CD4-positive, alpha-beta T cell treated with Interleukin-15 for 4 hours (primary cell): ENCODE results near the gene JPH4.
"Not testable (repeated sequence)": the region's sequence is repeated elsewhere in the genome, so short reads cannot be mapped to it uniquely, and the experiment has no call there.

ENCODE experiments used
- DNase-seq: peaks from one replicate; pipeline ENCODE4 v3.0.0-alpha.2; 2020; ENCODE audit warnings: low spot score

Gene JPH4

DNA sequence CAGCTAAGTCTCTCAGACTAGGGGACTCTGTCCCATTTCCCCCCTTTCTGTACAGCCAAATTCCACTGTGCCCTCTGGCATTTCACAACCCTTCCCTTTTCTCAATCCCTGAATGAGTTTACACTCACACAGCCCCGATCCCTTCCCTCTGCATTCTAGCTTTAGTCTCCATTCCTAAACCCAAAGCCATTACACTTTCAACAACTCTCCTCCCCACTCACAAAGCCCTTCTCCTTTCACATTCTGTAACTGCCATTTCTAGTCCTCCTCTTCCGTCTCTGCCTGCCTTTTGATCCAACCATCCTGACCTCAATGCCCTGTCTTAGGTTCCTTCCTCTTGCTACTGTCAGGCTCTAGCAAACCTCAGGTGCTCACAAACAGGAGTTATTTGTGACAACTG is 30.7 kb downstream of the JPH4 start:
- no peak for DNase-seq

DNA sequence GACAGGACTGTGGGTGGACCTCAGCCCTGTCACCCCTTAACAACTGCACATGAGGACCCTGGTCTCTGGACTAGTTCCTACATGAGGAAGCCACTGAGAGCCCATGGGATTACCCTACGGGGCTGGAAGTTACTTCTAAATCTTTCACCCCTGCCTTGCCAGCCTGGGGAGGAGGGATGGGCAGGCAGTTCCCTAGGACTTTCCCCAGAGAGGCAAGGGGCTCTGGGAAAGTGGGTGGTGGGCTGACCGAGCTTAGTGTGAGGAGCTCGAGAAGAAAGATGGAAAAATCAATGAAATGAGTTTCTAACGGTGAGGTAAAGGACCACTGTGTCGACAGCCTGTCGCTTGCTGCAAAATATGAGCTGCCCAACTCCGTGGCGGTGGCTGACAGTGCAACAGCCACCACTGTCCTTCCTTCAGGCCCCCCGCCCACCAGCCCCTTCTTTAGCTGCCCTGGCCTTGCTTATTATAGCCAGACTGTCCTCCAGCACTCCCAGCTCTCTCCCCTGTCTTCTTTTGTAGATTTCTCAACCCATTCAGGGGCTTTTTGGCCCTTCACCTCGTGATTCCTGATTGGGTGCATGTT is 32.0 kb downstream of the JPH4 start:
- no peak for DNase-seq

DNA sequence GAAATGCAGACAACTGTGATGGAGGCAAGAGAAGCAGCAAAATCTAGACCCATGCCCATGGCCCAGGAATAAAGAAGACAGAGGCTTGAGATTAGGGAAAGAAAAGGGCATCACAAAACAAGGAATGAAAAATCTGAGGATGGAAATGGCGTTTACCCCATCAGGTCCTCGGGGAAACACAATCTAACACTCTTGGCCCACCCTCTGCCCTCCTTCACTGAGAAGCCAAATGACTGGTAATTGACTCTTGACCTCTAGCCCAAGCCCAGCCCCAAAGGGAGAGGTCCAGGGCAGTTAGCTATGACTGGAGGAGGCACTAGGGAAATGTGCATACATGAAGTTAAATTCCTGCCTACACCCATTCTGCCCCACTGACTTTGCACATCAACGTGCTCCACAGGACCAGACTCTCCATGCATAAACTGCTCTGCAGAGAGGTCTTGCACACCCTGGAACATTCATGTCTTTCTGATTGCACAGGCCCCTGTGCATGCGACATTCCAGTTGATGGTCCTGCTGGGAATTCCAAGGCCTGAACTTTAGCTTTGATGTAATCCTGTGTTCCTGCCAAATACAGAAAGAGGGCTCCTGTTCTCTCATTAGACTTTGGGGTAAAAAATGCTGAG is 32.7 kb downstream of the JPH4 start:
- no peak for DNase-seq

DNA sequence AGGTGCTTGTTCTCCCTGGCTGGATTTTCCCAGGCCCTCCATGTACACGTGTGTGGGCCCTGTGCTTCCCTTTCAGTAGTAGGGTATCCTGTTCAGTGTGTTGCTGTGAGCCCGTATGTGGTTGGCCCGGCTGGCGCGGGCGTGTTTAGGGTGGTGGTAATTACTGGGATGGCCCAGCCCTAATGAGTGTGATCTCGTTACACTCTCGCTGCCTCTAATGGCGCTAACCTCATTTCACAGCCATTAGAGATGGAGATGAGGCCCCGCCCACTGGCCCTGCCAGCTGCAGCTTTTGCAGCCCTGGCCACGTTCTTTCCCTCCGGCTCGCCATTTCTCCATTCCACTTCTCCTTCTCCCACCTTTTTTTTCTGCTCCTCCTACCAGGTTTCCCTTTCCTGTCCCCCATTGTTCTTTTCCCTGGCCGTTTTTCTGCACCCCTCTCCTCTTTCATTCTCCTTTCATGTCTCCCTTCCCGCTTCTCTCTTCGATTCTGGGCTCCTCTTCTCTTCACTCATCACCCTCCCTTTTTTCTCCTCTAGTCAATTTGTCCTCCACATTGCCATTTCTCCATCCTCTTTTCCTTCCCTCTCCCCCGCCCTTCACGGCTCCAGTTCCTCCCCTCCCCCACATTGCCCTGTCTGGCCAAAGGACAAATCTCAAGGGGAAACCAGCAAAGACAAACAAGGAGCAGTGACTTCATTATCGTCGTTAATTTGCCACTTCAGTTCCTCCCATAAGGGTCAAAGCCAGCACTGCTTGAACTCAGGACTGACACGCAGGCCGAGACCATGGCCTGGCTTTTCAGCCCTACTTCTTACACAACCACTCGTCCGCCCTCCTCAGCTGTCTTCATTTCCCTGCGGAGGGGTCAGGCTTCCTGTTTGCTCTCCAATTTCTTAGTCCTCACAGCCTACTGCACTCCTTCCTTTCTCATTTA is 33.8 kb downstream of the JPH4 start:
- DNase-seq = no peak

DNA sequence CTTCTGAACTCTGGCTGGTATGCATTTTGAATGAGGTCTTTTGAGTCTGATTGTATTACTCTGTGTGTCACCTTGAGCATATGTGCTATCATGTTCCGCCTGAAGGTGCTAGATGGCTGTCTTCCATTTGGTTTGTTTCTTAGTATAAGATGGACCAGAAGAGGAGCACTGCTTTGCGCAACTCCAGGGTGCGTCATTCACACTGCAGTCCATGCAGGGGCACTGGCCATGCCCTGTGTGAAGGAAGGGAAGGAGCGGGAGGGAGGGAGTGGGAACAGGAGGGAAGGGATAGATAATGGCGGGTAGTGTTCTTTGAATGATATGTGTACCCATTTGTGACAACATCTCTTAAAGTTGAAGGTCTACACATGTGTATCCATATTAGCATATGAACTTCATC is 35.2 kb downstream of the JPH4 start:
- DNase-seq = no peak

DNA sequence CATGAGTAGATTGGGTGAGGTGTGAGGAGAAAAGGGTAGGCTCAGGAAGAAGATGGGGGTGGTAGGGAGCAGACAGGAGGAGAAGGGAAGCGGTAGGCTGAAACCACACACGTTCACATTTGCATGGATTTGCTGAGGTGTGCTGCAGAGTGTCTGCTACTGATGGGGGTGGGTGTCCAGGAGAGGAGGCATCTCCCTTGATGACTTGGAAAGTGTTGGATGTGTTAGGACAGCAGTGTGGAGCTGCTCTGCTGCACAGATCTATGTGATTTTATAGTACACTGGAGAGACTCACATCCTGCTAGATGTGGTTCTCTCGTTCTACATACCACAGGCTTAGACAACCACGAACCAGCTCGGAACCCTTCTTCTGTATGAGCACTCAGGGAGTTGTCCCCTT is 36.3 kb downstream of the JPH4 start:
- DNase-seq = no peak

DNA sequence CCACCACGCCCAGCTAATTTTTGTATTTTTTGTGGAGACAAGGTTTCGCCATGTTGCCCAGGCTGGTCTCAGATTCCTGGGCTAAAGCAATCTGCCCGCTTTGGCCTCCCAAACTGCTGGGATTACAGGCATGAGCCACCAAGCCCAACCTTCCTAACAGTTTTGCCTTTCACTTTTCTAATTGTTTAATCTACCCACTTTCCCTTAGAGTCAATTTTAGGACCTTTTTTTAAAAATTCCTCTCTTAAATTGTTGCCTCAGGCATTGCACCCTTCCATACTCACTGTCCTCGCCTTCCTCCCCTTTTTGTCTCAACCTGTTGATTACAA is 38.5 kb downstream of the JPH4 start:
- DNase-seq = no peak

DNA sequence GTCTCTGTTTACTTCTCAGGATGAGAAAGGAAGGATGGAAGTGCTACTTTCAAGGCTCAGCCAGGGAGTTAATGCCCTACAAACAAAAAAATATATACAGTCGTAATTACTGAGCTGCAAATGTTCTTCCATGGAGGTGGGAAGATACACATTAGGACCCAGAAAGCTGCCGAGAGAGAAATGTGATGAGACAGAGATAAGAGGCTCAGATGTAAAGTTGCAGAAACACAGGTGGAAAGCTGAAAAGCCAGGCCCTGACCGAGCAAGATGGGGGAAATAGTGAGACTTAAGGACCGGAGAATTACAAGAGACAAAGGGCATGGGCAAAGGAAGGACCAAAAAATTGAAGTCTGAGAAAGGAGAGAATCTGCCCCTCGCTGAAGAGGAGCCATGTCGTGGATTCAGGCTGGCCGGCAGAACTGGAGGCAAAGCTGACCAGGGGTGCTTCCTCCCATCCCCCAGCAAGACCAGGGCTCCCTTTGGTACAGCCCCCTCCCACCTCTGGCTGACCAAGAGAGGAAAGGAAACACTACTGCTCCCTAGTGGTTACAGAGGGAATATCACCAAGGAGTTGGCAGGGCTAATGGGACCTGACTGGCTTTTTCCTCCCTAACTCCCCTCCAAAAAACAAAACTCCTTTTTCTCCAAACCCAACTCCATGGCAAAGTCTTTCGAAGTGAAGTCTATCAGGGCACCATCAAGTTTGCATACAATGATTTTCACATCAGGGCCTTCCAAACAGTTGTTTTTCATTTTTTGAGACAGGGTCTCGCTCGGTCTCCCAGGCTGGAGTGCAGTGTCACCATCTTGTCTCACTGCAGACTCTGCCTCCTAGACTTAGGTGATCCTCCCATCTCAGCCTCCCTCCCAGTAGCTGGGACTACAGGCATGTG is 39.1 kb downstream of the JPH4 start:
- DNase-seq = peak; percentile 54

DNA sequence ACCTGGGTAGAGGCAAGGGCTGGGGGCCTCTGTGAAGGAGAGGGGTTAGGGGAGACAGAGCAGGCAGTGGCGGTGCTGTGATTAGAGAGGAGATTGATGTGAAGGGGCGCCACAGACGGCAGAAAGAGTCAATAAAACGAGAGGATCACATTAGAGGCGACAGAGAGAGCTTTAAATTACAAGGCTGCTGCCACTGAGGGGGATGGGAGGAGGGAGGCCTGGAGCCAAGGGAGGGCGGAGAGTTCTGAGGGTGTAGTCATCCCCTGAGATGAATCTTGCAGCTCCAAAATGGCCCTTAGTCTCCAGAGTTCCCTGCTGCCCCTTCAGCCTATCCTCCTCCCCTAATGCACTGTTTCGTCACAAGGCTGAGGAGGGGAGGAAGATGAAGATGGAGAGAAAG is 39.8 kb downstream of the JPH4 start:
- no peak for DNase-seq

DNA sequence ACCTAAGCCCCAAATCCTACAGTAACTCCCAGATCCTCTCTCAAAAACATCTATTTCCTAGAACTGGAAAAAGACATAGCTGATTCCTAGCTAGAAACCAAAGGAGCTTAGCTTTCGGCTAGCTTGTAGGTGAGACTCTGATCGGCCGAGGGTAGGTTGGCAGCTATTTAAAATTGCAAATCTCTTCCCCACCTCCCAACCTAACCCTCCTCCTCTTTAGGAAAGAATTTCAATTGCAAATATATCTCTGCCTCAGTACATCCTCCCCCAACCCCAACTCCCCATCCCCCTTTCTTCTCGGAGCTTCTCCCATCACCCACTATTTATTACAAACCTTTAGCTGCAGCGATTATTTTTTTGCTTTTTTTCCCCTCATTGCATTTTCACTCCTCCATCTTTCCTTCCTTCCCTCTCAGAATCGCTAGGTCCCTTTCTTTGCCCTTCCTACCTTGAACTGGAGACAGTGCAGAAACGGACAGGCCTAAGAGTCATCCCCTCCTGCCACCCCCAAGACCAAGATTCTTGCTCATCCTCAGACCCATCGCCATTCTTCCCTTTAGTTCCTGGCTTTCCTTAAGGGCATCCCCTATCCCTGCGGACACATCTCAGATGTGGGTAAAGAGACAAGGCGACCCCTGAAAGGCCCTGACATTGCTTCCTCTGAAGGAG is 40.4 kb downstream of the JPH4 start:
- no peak for DNase-seq

DNA sequence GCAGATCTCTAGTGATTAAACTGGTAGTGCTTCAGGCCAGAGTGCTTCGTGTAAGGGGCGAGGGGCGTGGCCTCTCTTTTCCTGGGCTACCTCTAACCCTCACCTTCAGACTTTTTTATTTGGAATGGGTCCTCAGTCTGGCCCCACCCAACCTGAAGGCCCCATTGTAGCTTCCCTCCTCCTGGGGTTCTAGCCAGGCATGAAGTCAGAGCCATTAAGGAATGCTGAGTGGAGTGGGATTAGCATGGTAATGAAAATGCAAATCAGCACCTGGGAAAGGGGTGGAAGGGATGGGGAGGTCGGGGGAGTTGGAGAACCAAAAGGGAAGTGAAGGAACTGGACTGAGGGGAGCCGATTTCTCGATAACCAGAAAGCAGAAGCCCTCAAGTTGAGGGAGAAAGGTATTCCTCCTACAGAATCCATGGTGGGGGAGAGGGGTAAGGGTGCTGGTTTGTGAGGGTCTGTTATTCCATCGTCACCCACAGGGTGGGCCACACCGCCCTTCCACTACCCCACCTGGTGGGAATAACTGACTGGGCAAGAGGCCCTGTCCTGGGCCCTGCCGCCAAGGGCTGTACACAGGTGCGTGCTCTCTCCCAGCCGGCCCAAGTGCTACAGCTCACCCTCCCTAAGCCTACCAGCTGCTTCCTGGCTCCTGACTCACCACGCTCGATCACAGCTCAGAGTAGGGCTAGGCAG is 41.1 kb downstream of the JPH4 start:
- DNase-seq = no peak

DNA sequence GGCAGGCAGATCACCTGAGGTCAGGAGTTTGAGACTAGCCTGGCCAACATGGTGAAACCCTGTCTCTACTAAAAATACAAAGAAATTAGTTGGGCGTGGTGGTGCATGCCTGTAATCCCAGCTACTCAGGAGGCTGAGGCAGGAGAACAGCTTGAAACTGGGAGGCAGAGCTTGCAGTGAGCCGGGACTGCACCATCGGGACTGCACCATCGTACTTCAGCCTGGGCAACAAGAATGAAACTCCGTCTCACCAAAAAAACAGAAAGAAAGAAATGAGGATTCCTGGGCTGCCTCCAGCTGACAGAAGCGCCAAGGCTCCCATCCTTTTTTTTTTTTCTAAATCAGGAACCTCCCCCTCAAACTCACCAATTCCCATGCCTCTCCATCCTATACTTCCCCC is 41.7 kb downstream of the JPH4 start:
- DNase-seq = not testable (repeated sequence)

DNA sequence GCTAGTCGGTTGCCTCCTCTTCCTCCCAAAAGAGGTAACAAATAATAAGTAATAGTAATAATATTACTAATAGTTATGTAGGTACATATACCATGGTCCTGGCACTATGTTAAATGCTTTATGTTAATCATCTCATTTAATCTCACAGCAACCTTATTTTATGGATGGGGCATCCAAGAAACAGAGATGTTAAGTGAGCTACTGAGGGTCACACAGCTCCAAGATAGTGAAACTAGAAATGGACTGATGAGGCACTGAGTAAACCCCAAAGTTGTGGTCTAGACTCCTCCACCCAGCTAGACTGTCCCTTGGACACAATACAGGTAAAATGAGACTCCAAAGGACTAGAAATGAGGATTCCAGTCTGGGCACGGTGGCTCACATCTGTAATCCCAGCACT is 42.1 kb downstream of the JPH4 start:
- DNase-seq = no peak

DNA sequence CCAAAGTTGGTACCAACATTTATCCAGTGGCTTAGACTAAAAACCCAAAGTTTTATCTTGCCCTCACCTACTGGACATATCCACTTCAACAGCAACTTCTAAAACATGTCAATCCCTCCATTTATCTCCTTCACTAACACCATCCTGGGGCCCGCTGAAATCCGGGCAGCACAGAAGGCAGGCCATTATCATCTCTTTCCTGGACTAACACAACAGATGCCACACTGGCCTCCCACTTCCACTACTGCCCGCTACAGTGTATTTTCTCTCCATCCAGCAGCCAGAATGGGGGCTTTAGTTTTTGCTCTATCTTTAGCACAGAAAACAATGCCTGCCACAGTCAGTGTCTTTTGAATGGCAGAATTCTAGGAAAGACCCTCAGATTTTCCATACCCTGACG is 42.6 kb downstream of the JPH4 start:
- DNase-seq = no peak

DNA sequence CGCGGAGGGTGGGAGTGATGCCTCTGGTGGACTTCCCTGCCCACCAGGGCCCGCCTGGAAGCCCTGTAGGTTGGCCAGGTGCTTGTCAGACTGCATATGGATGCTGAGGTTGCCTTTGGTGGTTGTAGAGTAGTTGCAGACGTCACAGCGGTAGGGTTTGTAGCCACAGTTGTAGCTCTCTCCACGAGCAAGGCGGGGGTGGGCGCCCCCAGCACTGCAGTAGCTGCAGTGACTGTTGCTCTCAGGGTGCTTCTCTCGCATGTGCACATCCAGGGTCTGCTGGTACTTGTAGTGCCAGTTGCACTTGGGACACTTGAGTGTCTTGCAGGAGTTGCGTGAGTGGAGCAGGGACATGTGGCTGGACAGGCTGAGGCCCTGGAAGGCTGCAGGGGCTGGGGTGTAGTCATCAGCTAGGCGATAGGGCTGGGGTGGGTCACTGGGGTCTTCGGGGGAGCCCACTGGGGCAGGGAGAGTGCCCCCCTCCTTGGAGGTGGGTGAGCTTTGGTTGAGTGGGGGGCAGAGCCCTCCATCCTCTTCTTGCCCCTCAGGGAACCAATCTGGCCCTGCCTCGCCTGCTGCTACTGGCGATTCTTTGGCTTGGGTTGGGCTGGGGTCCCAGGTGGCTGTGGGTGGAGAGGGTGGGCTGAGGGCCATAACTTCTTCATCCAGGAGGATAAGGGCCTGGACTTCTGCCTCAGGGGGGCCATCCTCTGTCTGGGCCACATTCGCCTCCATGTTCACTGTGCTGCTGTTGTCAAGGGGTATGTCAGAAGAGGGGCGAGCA is 44.7 kb downstream of the JPH4 start:
- DNase-seq = no peak

DNA sequence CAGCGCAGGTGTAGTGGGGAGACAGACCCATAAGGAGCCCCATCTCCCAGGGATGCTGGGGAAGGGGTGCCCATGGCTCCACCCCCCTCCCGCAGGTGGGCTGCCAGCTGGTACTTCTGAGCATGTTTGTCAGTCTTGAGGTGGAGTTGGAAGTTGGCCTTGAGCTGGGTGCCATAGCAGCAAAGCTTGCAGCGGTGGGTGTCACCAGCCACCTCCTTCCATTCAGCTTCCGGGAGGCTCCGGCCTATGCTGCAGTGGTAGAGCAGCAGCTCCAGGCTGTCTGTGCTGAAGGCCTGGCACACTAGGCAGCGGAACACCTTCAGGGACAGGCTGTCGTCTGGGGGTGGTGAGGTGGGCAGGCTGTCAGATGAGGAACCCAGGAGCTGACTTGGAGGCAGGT is 45.9 kb downstream of the JPH4 start:
- DNase-seq = no peak

DNA sequence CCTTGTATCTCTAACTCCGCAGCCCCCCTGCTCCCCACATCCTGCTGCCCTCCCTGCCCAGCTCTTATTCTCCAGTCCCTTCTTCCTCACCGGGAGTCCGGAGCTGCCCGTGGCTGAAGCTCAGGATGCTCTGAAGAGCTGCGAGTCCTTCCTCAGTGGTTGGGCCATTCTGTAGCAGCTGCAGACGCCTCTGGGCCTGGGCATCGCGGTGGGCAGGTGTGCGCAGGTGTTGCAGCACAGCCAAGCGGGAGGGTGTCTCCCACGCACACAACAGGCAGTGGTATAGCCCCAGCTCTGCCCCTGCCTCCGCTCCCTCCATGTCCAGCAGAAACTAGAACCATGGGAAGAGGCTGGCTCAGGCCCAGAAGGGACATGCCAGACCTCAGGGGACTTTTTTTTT is 47.2 kb downstream of the JPH4 start:
- no peak for DNase-seq

DNA sequence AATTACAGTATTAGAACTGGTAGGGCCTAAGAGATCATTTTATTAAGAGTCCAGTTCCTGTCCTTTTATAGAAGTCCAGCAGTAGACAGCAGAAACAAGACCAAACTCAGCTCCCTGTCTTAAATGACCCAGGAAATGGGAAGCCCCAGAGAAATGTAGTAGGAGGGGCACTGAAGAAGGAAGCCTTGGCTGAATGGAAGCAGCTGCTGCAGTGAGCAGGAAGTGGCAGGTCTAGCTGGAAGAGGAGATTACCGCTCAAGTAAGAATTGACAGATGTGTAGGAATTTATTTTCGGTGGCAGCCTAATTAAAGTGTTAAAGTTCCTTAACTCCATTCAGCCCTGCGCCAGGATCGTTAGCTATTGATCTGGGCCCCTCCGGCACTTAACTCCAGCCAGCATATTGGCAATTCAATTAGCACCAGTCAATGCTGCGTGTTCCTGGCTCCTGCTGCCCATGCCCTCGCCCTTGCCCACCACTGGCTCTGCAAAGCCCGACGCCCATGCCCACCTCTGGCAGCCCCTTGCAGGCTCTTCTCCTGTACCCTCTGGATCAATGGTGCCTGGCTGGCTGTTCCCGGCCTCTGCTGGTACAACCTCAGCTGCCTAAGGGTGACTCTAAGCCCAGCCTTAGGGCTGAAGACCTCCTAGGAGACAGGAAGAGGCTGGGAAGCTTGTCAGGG is 48.1 kb downstream of the JPH4 start:
- DNase-seq = no peak

DNA sequence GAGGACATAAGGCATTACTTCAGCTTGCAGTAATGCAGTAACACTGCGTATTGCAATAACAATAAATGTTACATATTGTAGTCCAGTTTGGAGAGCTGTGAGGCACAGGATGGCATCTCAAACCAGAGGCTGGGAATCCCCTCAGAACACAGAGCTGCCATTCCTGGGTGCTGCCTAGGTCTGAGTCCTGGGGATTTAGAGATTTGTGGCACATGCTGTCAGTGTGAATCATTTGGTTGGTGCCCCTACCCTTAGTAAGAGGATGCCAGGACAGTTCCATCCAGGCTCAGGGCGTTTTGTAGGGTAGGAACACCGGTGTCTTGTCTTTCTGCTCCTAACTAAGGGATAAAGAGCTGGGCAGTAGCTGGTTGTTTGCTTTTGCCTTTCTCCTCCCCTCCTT is 49.6 kb downstream of the JPH4 start:
- DNase-seq = no peak

DNA sequence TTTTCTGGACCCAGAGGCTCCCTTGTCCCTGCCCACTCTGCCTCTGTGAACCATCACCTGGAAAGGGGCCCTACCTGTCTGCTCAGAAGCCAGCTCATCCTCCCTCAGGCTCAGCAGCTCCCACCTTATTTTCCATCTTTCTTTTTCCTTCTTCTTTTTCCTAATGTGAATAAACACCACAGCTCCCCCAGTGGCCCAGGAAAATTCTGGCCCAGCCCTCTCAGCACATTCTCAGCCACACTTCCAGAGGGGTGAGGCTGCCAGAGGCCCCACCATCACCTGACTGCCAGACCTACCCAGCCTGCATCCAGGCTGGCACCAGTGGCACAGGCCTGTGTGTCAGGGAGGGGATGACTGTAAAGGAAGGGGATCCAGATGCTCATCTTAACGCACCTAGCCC is 50.0 kb downstream of the JPH4 start:
- no peak for DNase-seq
